Mesendoderm (in vitro differentiated cells): ENCODE data around the gene BOLA1.
A peak's percentile ranks its signal among the peaks of the same experiment; 100 is the strongest.

Experiments
- DNase-seq: peaks from one replicate; pipeline ENCODE4 v3.0.0; 2013
- H2AK5ac ChIP-seq: 2 replicates; pipeline ENCODE4 v1.6.1; 2013; ENCODE audit warnings: low read length, inconsistent platforms
- H2BK120ac ChIP-seq: 2 replicates; pipeline ENCODE4 v1.6.1; 2013; ENCODE audit warnings: low read depth, mild to moderate bottlenecking, low read length, moderate library complexity, mixed read lengths
- H2BK15ac ChIP-seq: replicated peaks from 2 replicates; pipeline ENCODE4 v1.6.1; 2013; ENCODE audit warnings: low read depth, mild to moderate bottlenecking, moderate library complexity
- H2BK5ac ChIP-seq: 2 replicates; pipeline ENCODE4 v1.6.1; 2013; ENCODE audit warnings: low read length, inconsistent platforms
- H3K18ac ChIP-seq: 2 replicates; pipeline ENCODE4 v1.6.1; 2013; ENCODE audit warnings: mild to moderate bottlenecking, low read length, mixed read lengths
- H3K23ac ChIP-seq: one replicate; pipeline ENCODE4 v1.6.1; 2013; ENCODE audit warnings: low read length
- H3K27ac ChIP-seq: 2 replicates; pipeline ENCODE4 v1.5.1; 2013; ENCODE audit warnings: low read depth, mild to moderate bottlenecking, inconsistent platforms, low read length, moderate library complexity
- H3K27me3 ChIP-seq: 2 replicates; pipeline ENCODE4 v1.6.1; 2013; ENCODE audit warnings: low read length, control low read depth, mild to moderate bottlenecking, inconsistent platforms; ENCODE audit not compliant: insufficient read depth, poor library complexity
- H3K36me3 ChIP-seq: 2 replicates; pipeline ENCODE4 v1.6.1; 2013; ENCODE audit warnings: low read length, inconsistent platforms; ENCODE audit not compliant: control insufficient read depth, insufficient read depth
- H3K4ac ChIP-seq: one replicate; pipeline ENCODE4 v1.6.1; 2013; ENCODE audit warnings: low read depth, mild to moderate bottlenecking, low read length, moderate library complexity
- H3K4me1 ChIP-seq: 2 replicates; pipeline ENCODE4 v1.6.1; 2013; ENCODE audit warnings: low read depth, low read length, inconsistent platforms; ENCODE audit not compliant: control insufficient read depth
- H3K4me2 ChIP-seq: 2 replicates; pipeline ENCODE4 v1.6.1; 2013; ENCODE audit warnings: low read length
- H3K4me3 ChIP-seq: 2 replicates; pipeline ENCODE4 v1.5.1; 2013; ENCODE audit warnings: mild to moderate bottlenecking, low read length
- H3K56ac ChIP-seq: one replicate; pipeline ENCODE4 v1.6.1; 2013; ENCODE audit warnings: low read length
- H3K79me1 ChIP-seq: 2 replicates; pipeline ENCODE4 v1.6.1; 2013; ENCODE audit warnings: low read length, inconsistent platforms
- H3K79me2 ChIP-seq: 2 replicates; pipeline ENCODE4 v1.6.1; 2013; ENCODE audit warnings: mild to moderate bottlenecking, low read length; ENCODE audit not compliant: control insufficient read depth, insufficient read depth
- H3K9ac ChIP-seq: 2 replicates; pipeline ENCODE4 v1.6.1; 2013; ENCODE audit warnings: low read length, inconsistent platforms
- H4K5ac ChIP-seq: one replicate; pipeline ENCODE4 v1.6.1; 2013; ENCODE audit warnings: low read length
- H4K8ac ChIP-seq: one replicate; pipeline ENCODE4 v1.6.1; 2013; ENCODE audit warnings: low read depth, mild to moderate bottlenecking, control low read depth, low read length, moderate library complexity
- WGBS: extraction: QIAGEN DNeasy Blood & Tissue Kit; methylation state at CpG from one replicate; pipeline ENCODE4 v1.1.7; 2013; ENCODE audit warnings: low lambda C conversion rate, missing lambda C conversion rate; ENCODE audit not compliant: insufficient coverage; ENCODE audit errors: extremely low coverage; 5-methylcytosine and 5-hydroxymethylcytosine counted together

The BOLA1 gene

GRCh38 chr1:149888247-149888998 is 10.9 kb upstream of the BOLA1 start:
- Histone ChIP-seq H3K79me2 (no peaks in the 10 kb centered on the region), H2BK5ac (peak overlapping the region; percentile 57), H4K5ac (no peak overlapping the region), H3K9ac (peak overlapping the region; percentile 73), H2AK5ac (no peak overlapping the region), H4K8ac (no peak overlapping the region), H3K18ac (peak overlapping the region; percentile 85), H3K4ac (peak overlapping the region; percentile 83), H3K4me1 (no peaks in the 10 kb centered on the region), H2BK15ac (no peak overlapping the region), H3K4me3 (peak overlapping the region; percentile 18), H3K23ac (no peak overlapping the region), H3K27me3 (no peaks in the 10 kb centered on the region), H3K56ac (peak overlapping the region; percentile 80), H2BK120ac (peak overlapping the region; percentile 86), H3K27ac (peak overlapping the region; percentile 96), H3K4me2 (peak overlapping the region; percentile 13), H3K36me3 (no peaks in the 10 kb centered on the region), H3K79me1 (no peaks in the 10 kb centered on the region)
- DNase-seq: peak; percentile 97
- WGBS: no CpG with 5 or more reads among the region's 28 CpGs

- no peak overlapping the region for H3K4ac ChIP-seq
- H2BK15ac ChIP-seq: no peak overlapping the region
- no peaks in the 10 kb centered on the region for H3K79me1 ChIP-seq
- H2BK120ac ChIP-seq: peak overlapping the region; percentile 0
- no CpG with 5 or more reads among the region's 6 CpGs for WGBS
- H3K4me1 ChIP-seq: no peaks in the 10 kb centered on the region
- peak overlapping the region; percentile 8 for H3K4me2 ChIP-seq
- peak overlapping the region; percentile 57 for H2BK5ac ChIP-seq
- no peak overlapping the region for H3K23ac ChIP-seq
- no peak overlapping the region for H2AK5ac ChIP-seq
- no peak overlapping the region for H4K8ac ChIP-seq
- H3K36me3 ChIP-seq: no peaks in the 10 kb centered on the region
- no peak overlapping the region for H4K5ac ChIP-seq
- no peak overlapping the region for H3K4me3 ChIP-seq
- peak overlapping the region; percentile 68 for H3K56ac ChIP-seq
- DNase-seq: no peak
- H3K79me2 ChIP-seq: no peaks in the 10 kb centered on the region
- H3K9ac ChIP-seq: peak overlapping the region; percentile 73
- H3K27me3 ChIP-seq: no peaks in the 10 kb centered on the region
- peak overlapping the region; percentile 96 for H3K27ac ChIP-seq
- no peak overlapping the region for H3K18ac ChIP-seq
Observed at GRCh38 chr1:149888999-149889289, 10.4 kb upstream of the BOLA1 start.

GRCh38 chr1:149896575-149896974 is 2.8 kb upstream of the BOLA1 start:
- no CpG with 5 or more reads among the region's 4 CpGs for WGBS
- no peak overlapping the region for H3K56ac ChIP-seq
- no peak overlapping the region for H3K18ac ChIP-seq
- H4K8ac ChIP-seq: no peak overlapping the region
- no peaks in the 10 kb centered on the region for H3K79me1 ChIP-seq
- no peak overlapping the region for H3K9ac ChIP-seq
- no peak overlapping the region for H3K4ac ChIP-seq
- H2BK120ac ChIP-seq: no peak overlapping the region
- no peak overlapping the region for H3K4me2 ChIP-seq
- no peaks in the 10 kb centered on the region for H3K36me3 ChIP-seq
- no peaks in the 10 kb centered on the region for H3K79me2 ChIP-seq
- no peaks in the 10 kb centered on the region for H3K27me3 ChIP-seq
- no peak overlapping the region for H4K5ac ChIP-seq
- no peak overlapping the region for H2BK5ac ChIP-seq
- H2BK15ac ChIP-seq: no peak overlapping the region
- no peak overlapping the region for H2AK5ac ChIP-seq
- H3K27ac ChIP-seq: no peak overlapping the region
- no peak overlapping the region for H3K23ac ChIP-seq
- H3K4me3 ChIP-seq: no peak overlapping the region
- no peaks in the 10 kb centered on the region for H3K4me1 ChIP-seq
- no peak for DNase-seq

- H2BK120ac ChIP-seq: no peak overlapping the region
- no peak overlapping the region for H3K9ac ChIP-seq
- no peaks in the 10 kb centered on the region for H3K27me3 ChIP-seq
- H3K36me3 ChIP-seq: no peaks in the 10 kb centered on the region
- H3K56ac ChIP-seq: peak overlapping the region; percentile 7
- H4K5ac ChIP-seq: no peak overlapping the region
- H4K8ac ChIP-seq: no peak overlapping the region
- H3K27ac ChIP-seq: no peak overlapping the region
- H3K4me1 ChIP-seq: no peaks in the 10 kb centered on the region
- peak; percentile 26 for DNase-seq
- H2AK5ac ChIP-seq: no peak overlapping the region
- no peaks in the 10 kb centered on the region for H3K79me1 ChIP-seq
- no peak overlapping the region for H3K4me3 ChIP-seq
- H3K79me2 ChIP-seq: no peaks in the 10 kb centered on the region
- H3K23ac ChIP-seq: no peak overlapping the region
- H3K4ac ChIP-seq: no peak overlapping the region
- H2BK15ac ChIP-seq: no peak overlapping the region
- no peak overlapping the region for H3K18ac ChIP-seq
- no CpG with 5 or more reads among the region's 5 CpGs for WGBS
- H2BK5ac ChIP-seq: no peak overlapping the region
- H3K4me2 ChIP-seq: no peak overlapping the region
Observed at GRCh38 chr1:149903836-149904491, 4.6 kb downstream of the BOLA1 start.

GRCh38 chr1:149906570-149907075 is 7.3 kb downstream of the BOLA1 start:
- Histone ChIP-seq H3K27ac (no peak overlapping the region), H3K79me2 (no peaks in the 10 kb centered on the region), H3K4me1 (no peaks in the 10 kb centered on the region), H3K36me3 (peaks cover 4% of the 10 kb centered on the region), H3K27me3 (no peaks in the 10 kb centered on the region), H3K18ac (no peak overlapping the region), H3K9ac (no peak overlapping the region), H3K4ac (no peak overlapping the region), H3K23ac (no peak overlapping the region), H2BK120ac (no peak overlapping the region), H2BK5ac (no peak overlapping the region), H4K5ac (no peak overlapping the region), H2AK5ac (no peak overlapping the region), H3K56ac (no peak overlapping the region), H3K4me3 (no peak overlapping the region), H2BK15ac (no peak overlapping the region), H3K79me1 (no peaks in the 10 kb centered on the region), H4K8ac (no peak overlapping the region), H3K4me2 (no peak overlapping the region)
- no CpG with 5 or more reads among the region's 10 CpGs for WGBS
- DNase-seq: no peak
